SU-DHL-6 (cell line): ENCODE results near the gene APOC1.

ENCODE experiments used
- H2AFZ ChIP-seq: fragments of 200-600 bp; sonication (generic); 2 replicates; pipeline ENCODE4 v1.6.1; 2014; ENCODE audit warnings: low read depth, mild to moderate bottlenecking, moderate library complexity, mixed read lengths, antibody characterized with exemption, low read length; ENCODE audit not compliant: severe bottlenecking
- H3F3A ChIP-seq: fragments of 200-600 bp; shearing (Covaris generic); 2 replicates; pipeline ENCODE4 v1.6.0; 2016; ENCODE audit warnings: antibody characterized with exemption, mild to moderate bottlenecking; ENCODE audit not compliant: insufficient read depth
- H3K27ac ChIP-seq: fragments of 200-600 bp; sonication (generic); 2 replicates; pipeline ENCODE4 v1.5.1; 2016; ENCODE audit warnings: low read depth, mild to moderate bottlenecking, low read length, moderate library complexity, mixed read lengths
- H3K27me3 ChIP-seq: fragments of 200-600 bp; sonication (generic), shearing (Covaris generic); 2 replicates; pipeline ENCODE4 v1.6.0; 2014; ENCODE audit warnings: mild to moderate bottlenecking, low read length
- H3K36me3 ChIP-seq: fragments of 200-600 bp; sonication (generic); 2 replicates; pipeline ENCODE4 v1.6.1; 2014; ENCODE audit warnings: mild to moderate bottlenecking, low read length, mixed read lengths
- H3K4me2 ChIP-seq: fragments of 300-600, 200-600 bp; shearing (Covaris generic), sonication (generic); 2 replicates; pipeline ENCODE4 v1.6.0; 2014; ENCODE audit warnings: low read length, low read depth, mild to moderate bottlenecking; ENCODE audit not compliant: poor library complexity, severe bottlenecking
- H3K4me3 ChIP-seq: fragments of 200-600 bp; sonication (generic); 2 replicates; pipeline ENCODE4 v1.5.1; 2014; ENCODE audit warnings: antibody characterized with exemption, low read length, mild to moderate bottlenecking, mixed read lengths; ENCODE audit not compliant: insufficient read depth, poor library complexity, severe bottlenecking
- H3K79me2 ChIP-seq: fragments of 200-600 bp; sonication (generic); 2 replicates; pipeline ENCODE4 v1.6.1; 2014; ENCODE audit warnings: mild to moderate bottlenecking, low read length, moderate library complexity; ENCODE audit not compliant: insufficient read depth
- H3K9ac ChIP-seq: fragments of 200-600 bp; sonication (generic); 2 replicates; pipeline ENCODE4 v1.7.0; 2014; ENCODE audit warnings: mild to moderate bottlenecking, low read length
- H3K9me2 ChIP-seq: fragments of 200-600 bp; sonication (generic); replicated peaks from 2 replicates; pipeline ENCODE4 v1.6.1; 2014; ENCODE audit warnings: low read length; ENCODE audit not compliant: insufficient read depth
- H3K9me3 ChIP-seq: fragments of 200-600 bp; sonication (generic); 2 replicates; pipeline ENCODE4 v1.6.1; 2014; ENCODE audit warnings: low read length, mixed read lengths; ENCODE audit not compliant: insufficient read depth
- H4K20me1 ChIP-seq: fragments of 200-600 bp; sonication (generic); 2 replicates; pipeline ENCODE4 v1.6.1; 2014; ENCODE audit warnings: low read depth, mild to moderate bottlenecking, antibody characterized with exemption, low read length, moderate library complexity, mixed read lengths
- EZH2phosphoT487 ChIP-seq: fragments of 200-600 bp; sonication (generic), shearing (Covaris generic); conservative IDR thresholded peaks from 2 replicates; pipeline ENCODE4 v1.6.1; 2018; ENCODE audit warnings: mild to moderate bottlenecking, antibody characterized with exemption, low read length, moderate library complexity, mixed read lengths
- TF ChIP-seq, protein P1 (sequence below): fragments of 200-600 bp; sonication (generic); IDR thresholded peaks from one replicate; pipeline ENCODE4 v1.5.1; 2017; ENCODE audit warnings: antibody characterized with exemption, mild to moderate bottlenecking, low read length, moderate library complexity; ENCODE audit not compliant: insufficient read depth, poor library complexity, severe bottlenecking

Gene APOC1

DNA sequence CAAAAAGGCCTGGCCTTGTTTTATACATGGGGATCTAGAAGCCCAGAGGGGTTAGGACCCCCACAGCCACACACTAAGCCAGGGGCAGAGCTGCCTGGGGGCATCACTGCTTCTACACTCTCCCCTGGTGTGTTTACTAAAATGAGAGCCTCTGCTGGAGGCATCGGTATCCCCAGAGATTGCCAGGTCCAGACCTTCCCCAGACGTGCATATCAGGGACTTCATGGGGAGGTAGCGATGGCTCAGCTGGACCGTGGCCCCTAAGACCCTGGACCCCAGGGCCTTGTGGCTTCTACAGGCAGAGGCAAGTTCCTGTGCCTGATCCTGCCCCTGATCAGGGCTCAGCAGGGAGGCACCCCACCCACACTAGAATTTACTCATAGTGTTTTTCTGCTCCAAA, 54.3 kb downstream of the APOC1 start:
- Histone ChIP-seq H3K4me3 (no peak overlapping the region), H3K79me2 (peaks cover 35% of the 10 kb centered on the region), H3K9me3 (no peaks in the 10 kb centered on the region), H3K9me2 (no peaks in the 10 kb centered on the region), H3K9ac (no peak overlapping the region), H3F3A (no peaks in the 10 kb centered on the region), H3K27ac (no peak overlapping the region), H3K4me2 (no peak overlapping the region), H3K36me3 (peaks cover 8% of the 10 kb centered on the region; the same call in 1 of the 2 replicates), H3K27me3 (no peaks in the 10 kb centered on the region), H4K20me1 (no peaks in the 10 kb centered on the region), H2AFZ (no peak overlapping the region)
- TF ChIP-seq, protein P1, sequence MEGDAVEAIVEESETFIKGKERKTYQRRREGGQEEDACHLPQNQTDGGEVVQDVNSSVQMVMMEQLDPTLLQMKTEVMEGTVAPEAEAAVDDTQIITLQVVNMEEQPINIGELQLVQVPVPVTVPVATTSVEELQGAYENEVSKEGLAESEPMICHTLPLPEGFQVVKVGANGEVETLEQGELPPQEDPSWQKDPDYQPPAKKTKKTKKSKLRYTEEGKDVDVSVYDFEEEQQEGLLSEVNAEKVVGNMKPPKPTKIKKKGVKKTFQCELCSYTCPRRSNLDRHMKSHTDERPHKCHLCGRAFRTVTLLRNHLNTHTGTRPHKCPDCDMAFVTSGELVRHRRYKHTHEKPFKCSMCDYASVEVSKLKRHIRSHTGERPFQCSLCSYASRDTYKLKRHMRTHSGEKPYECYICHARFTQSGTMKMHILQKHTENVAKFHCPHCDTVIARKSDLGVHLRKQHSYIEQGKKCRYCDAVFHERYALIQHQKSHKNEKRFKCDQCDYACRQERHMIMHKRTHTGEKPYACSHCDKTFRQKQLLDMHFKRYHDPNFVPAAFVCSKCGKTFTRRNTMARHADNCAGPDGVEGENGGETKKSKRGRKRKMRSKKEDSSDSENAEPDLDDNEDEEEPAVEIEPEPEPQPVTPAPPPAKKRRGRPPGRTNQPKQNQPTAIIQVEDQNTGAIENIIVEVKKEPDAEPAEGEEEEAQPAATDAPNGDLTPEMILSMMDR = no peak
- TF ChIP-seq EZH2phosphoT487 = no peak
